ENCODE results near the gene PHF11.

DNA sequence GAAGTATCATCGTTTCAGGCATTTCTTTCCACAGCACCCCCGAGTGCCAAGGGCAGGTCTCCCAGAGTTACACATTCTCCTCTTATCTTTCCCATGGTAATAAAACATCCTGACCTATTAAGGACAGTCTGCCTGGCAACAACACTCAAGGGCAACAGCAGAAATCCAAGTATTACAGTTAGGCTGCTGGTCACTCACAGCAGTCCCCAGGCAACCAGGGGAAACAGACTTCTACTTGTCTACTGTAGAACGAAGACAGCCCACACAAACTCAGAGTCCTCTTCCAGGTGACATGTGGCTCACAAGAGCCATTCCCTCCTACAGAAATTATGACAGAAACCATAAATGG lies 65.3 kb downstream of the PHF11 start:
- TF ChIP-seq, protein P1, sequence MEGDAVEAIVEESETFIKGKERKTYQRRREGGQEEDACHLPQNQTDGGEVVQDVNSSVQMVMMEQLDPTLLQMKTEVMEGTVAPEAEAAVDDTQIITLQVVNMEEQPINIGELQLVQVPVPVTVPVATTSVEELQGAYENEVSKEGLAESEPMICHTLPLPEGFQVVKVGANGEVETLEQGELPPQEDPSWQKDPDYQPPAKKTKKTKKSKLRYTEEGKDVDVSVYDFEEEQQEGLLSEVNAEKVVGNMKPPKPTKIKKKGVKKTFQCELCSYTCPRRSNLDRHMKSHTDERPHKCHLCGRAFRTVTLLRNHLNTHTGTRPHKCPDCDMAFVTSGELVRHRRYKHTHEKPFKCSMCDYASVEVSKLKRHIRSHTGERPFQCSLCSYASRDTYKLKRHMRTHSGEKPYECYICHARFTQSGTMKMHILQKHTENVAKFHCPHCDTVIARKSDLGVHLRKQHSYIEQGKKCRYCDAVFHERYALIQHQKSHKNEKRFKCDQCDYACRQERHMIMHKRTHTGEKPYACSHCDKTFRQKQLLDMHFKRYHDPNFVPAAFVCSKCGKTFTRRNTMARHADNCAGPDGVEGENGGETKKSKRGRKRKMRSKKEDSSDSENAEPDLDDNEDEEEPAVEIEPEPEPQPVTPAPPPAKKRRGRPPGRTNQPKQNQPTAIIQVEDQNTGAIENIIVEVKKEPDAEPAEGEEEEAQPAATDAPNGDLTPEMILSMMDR (IDR thresholded peaks at IDR 0.05; ENCODE audit: low read length): no peak
- no peak for TF ChIP-seq EZH2 (IDR thresholded peaks at IDR 0.05; ENCODE audit: borderline replicate concordance, low read length)
